ENCODE results near the gene CST2.
A peak's percentile ranks its signal among the peaks of the same experiment; 100 is the strongest.

CST2 gene

DNA sequence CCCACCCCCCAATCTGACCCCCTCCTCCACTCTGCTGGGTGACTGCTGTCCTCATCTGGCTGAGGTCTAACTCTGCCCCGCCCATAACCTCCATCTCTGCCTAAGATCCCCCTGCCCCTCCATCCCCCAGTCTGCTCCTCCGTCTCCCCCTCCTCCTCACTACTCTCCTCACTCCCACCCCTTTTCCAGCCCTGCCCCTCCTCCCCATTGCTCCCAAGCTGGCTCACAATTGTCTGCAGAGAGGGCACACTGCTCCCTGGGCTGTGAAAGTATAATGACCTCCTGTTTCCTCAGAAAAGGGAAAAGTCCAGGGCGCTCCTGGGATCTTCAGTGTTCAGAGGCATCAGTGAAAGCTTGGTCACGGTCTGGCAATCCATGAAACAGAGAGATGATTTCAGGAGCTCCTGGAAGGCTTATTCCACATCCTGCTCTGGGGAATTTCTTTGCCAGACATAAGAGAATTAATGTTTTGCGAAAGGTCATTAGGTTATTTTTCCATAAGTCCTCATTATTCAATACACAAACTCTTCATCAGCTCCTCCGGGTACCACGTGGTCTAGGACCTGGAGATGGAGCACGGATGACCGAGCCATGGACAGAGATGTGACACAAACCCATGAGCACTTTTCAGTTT, 31.6 kb upstream of the CST2 start:
- Histone ChIP-seq H2BK15ac (replicated peaks; ENCODE audit: low read depth) (no peak overlapping the region), H2BK5ac (ENCODE audit: low read length) (no peak overlapping the region), H3K4me2 (ENCODE audit: low read length) (no peak overlapping the region), H3K4ac (ENCODE audit: low read depth, low read length) (no peak overlapping the region), H3K79me1 (ENCODE audit: low read length) (no peaks in the 10 kb centered on the region), H2BK120ac (ENCODE audit: low read depth, low read length) (no peak overlapping the region), H3K4me1 (ENCODE audit: control insufficient read depth, low read depth, low read length) (no peaks in the 10 kb centered on the region), H3K4me3 (ENCODE audit: low read length) (no peak overlapping the region), H3K9ac (ENCODE audit: low read length) (no peak overlapping the region), H4K8ac (ENCODE audit: low read depth, low read length) (no peak overlapping the region), H4K5ac (ENCODE audit: low read length) (no peak overlapping the region), H3K18ac (ENCODE audit: low read length) (no peak overlapping the region), H3K36me3 (ENCODE audit: control insufficient read depth, insufficient read depth, low read length) (no peaks in the 10 kb centered on the region), H3K23ac (ENCODE audit: low read length) (no peak overlapping the region), H2AK5ac (ENCODE audit: low read length) (no peak overlapping the region), H3K27me3 (ENCODE audit: insufficient read depth, low read length, poor library complexity) (no peaks in the 10 kb centered on the region), H3K56ac (ENCODE audit: low read length) (peak overlapping the region; percentile 70), H3K79me2 (ENCODE audit: control insufficient read depth, insufficient read depth, low read length) (no peaks in the 10 kb centered on the region), H3K27ac (ENCODE audit: low read depth, low read length) (no peak overlapping the region)
- WGBS (ENCODE audit: extremely low coverage, insufficient coverage, low lambda C conversion rate): no CpG with 5 or more reads among the region's 9 CpGs
- peak; percentile 40 for DNase-seq

DNA sequence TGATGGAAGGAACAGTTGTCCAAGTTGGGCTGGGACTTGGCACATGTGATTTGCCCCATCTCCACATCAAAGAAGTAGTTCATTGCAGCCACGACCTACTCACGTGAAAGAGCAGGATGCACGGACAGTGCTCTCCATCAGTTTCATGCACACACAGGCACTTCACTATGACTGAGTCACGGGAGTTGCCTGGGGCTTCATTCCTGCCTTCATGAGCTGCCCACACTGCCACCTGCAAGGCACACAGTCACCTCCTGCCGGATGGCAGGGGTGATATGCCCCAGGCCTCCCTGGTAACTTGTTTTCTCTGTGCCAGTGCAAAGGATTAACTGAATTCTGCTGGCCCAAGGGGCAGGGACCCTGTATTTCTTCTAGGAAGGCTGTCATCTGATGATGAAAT, 30.2 kb upstream of the CST2 start:
- H3K56ac ChIP-seq (ENCODE audit: low read length): no peak overlapping the region
- no peak overlapping the region for H3K4me3 ChIP-seq (ENCODE audit: low read length)
- H3K79me1 ChIP-seq (ENCODE audit: low read length): no peaks in the 10 kb centered on the region
- no peak overlapping the region for H3K4me2 ChIP-seq (ENCODE audit: low read length)
- H2BK5ac ChIP-seq (ENCODE audit: low read length): no peak overlapping the region
- H3K23ac ChIP-seq (ENCODE audit: low read length): no peak overlapping the region
- no peak overlapping the region for H3K4ac ChIP-seq (ENCODE audit: low read depth, low read length)
- no peaks in the 10 kb centered on the region for H3K79me2 ChIP-seq (ENCODE audit: control insufficient read depth, insufficient read depth, low read length)
- DNase-seq: no peak
- H4K5ac ChIP-seq (ENCODE audit: low read length): no peak overlapping the region
- WGBS (ENCODE audit: extremely low coverage, insufficient coverage, low lambda C conversion rate): no CpG with 5 or more reads among the region's 5 CpGs
- no peak overlapping the region for H4K8ac ChIP-seq (ENCODE audit: low read depth, low read length)
- H3K18ac ChIP-seq (ENCODE audit: low read length): no peak overlapping the region
- H3K27ac ChIP-seq (ENCODE audit: low read depth, low read length): no peak overlapping the region
- H3K36me3 ChIP-seq (ENCODE audit: control insufficient read depth, insufficient read depth, low read length): no peaks in the 10 kb centered on the region
- no peaks in the 10 kb centered on the region for H3K27me3 ChIP-seq (ENCODE audit: insufficient read depth, low read length, poor library complexity)
- no peak overlapping the region for H3K9ac ChIP-seq (ENCODE audit: low read length)
- H3K4me1 ChIP-seq (ENCODE audit: control insufficient read depth, low read depth, low read length): no peaks in the 10 kb centered on the region
- no peak overlapping the region for H2BK120ac ChIP-seq (ENCODE audit: low read depth, low read length)
- no peak overlapping the region for H2BK15ac ChIP-seq (replicated peaks; ENCODE audit: low read depth)
- no peak overlapping the region for H2AK5ac ChIP-seq (ENCODE audit: low read length)

DNA sequence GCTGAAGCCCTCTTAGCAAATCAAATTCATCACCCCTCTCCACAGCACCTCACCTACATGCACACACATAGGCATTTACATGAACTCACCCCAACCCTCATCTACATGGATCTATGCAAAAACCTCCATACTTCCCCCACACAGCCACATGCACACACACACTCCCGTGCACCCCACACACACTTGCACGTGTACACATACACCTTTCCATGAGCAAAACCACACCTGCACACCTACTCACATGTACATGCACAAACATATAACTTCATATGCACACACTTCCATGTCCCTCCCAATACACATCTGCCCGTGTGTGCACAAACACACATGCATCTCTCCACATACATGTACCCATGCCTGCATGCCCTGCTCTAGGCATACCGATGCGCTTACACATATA, 29.7 kb upstream of the CST2 start:
- H4K8ac ChIP-seq (ENCODE audit: low read depth, low read length): no peak overlapping the region
- no peak for DNase-seq
- H3K79me2 ChIP-seq (ENCODE audit: control insufficient read depth, insufficient read depth, low read length): no peaks in the 10 kb centered on the region
- H3K36me3 ChIP-seq (ENCODE audit: control insufficient read depth, insufficient read depth, low read length): no peaks in the 10 kb centered on the region
- H3K23ac ChIP-seq (ENCODE audit: low read length): no peak overlapping the region
- H3K27me3 ChIP-seq (ENCODE audit: insufficient read depth, low read length, poor library complexity): no peaks in the 10 kb centered on the region
- H4K5ac ChIP-seq (ENCODE audit: low read length): no peak overlapping the region
- H3K79me1 ChIP-seq (ENCODE audit: low read length): no peaks in the 10 kb centered on the region
- H3K4me2 ChIP-seq (ENCODE audit: low read length): no peak overlapping the region
- no peak overlapping the region for H2BK5ac ChIP-seq (ENCODE audit: low read length)
- no CpG with 5 or more reads among the region's 5 CpGs for WGBS (ENCODE audit: extremely low coverage, insufficient coverage, low lambda C conversion rate)
- no peak overlapping the region for H3K4ac ChIP-seq (ENCODE audit: low read depth, low read length)
- no peak overlapping the region for H3K18ac ChIP-seq (ENCODE audit: low read length)
- no peaks in the 10 kb centered on the region for H3K4me1 ChIP-seq (ENCODE audit: control insufficient read depth, low read depth, low read length)
- H3K4me3 ChIP-seq (ENCODE audit: low read length): no peak overlapping the region
- no peak overlapping the region for H3K56ac ChIP-seq (ENCODE audit: low read length)
- no peak overlapping the region for H3K9ac ChIP-seq (ENCODE audit: low read length)
- no peak overlapping the region for H2BK120ac ChIP-seq (ENCODE audit: low read depth, low read length)
- H2BK15ac ChIP-seq (replicated peaks; ENCODE audit: low read depth): no peak overlapping the region
- no peak overlapping the region for H2AK5ac ChIP-seq (ENCODE audit: low read length)
- no peak overlapping the region for H3K27ac ChIP-seq (ENCODE audit: low read depth, low read length)

DNA sequence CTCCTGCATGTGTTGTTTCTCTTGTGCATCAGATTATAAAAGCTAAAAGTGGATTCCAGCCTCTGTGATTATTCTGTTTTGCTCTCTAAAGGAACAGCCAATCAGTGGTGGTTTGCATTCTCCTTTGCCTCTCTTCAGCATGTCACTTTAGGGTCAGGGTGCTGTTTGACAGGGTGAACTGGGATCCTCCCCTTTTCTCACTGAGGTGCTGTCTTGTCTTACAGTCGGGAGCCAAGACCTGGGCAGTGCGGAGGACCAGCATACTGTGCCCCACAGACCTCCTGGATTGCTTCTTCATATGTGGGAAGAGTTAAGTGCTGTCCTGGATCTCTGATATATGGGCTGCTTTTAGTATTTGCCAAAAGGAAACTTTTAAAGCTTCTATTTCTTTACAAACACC, 15.2 kb upstream of the CST2 start:
- Histone ChIP-seq H3K4ac (ENCODE audit: low read depth, low read length) (no peak overlapping the region), H3K79me2 (ENCODE audit: control insufficient read depth, insufficient read depth, low read length) (no peaks in the 10 kb centered on the region), H3K27ac (ENCODE audit: low read depth, low read length) (no peak overlapping the region), H3K4me1 (ENCODE audit: control insufficient read depth, low read depth, low read length) (no peaks in the 10 kb centered on the region), H3K36me3 (ENCODE audit: control insufficient read depth, insufficient read depth, low read length) (no peaks in the 10 kb centered on the region), H4K5ac (ENCODE audit: low read length) (no peak overlapping the region), H3K23ac (ENCODE audit: low read length) (no peak overlapping the region), H3K4me3 (ENCODE audit: low read length) (no peak overlapping the region), H3K18ac (ENCODE audit: low read length) (no peak overlapping the region), H4K8ac (ENCODE audit: low read depth, low read length) (no peak overlapping the region), H2BK5ac (ENCODE audit: low read length) (no peak overlapping the region), H2AK5ac (ENCODE audit: low read length) (no peak overlapping the region), H3K27me3 (ENCODE audit: insufficient read depth, low read length, poor library complexity) (no peaks in the 10 kb centered on the region), H3K4me2 (ENCODE audit: low read length) (no peak overlapping the region), H2BK120ac (ENCODE audit: low read depth, low read length) (no peak overlapping the region), H3K56ac (ENCODE audit: low read length) (no peak overlapping the region), H3K79me1 (ENCODE audit: low read length) (no peaks in the 10 kb centered on the region), H2BK15ac (replicated peaks; ENCODE audit: low read depth) (no peak overlapping the region), H3K9ac (ENCODE audit: low read length) (no peak overlapping the region)
- WGBS (ENCODE audit: extremely low coverage, insufficient coverage, low lambda C conversion rate): no CpG with 5 or more reads among the region's 2 CpGs
- no peak for DNase-seq

GRCh38 chr20:23835716-23836115, 9.2 kb upstream of the CST2 start:
- no peak overlapping the region for H2BK15ac ChIP-seq (replicated peaks; ENCODE audit: low read depth)
- no peak for DNase-seq

More at GRCh38 chr20:23835716-23836115, 9.2 kb upstream of the CST2 start:
- H3K36me3 ChIP-seq (ENCODE audit: control insufficient read depth, insufficient read depth, low read length): no peaks in the 10 kb centered on the region
- H3K4me1 ChIP-seq (ENCODE audit: control insufficient read depth, low read depth, low read length): no peaks in the 10 kb centered on the region
- no peaks in the 10 kb centered on the region for H3K27me3 ChIP-seq (ENCODE audit: insufficient read depth, low read length, poor library complexity)
- H3K27ac ChIP-seq (ENCODE audit: low read depth, low read length): no peak overlapping the region
- no peak overlapping the region for H3K9ac ChIP-seq (ENCODE audit: low read length)
- no peaks in the 10 kb centered on the region for H3K79me2 ChIP-seq (ENCODE audit: control insufficient read depth, insufficient read depth, low read length)
- no CpG with 5 or more reads among the region's 4 CpGs for WGBS (ENCODE audit: extremely low coverage, insufficient coverage, low lambda C conversion rate)
- H3K56ac ChIP-seq (ENCODE audit: low read length): no peak overlapping the region
- no peak overlapping the region for H4K5ac ChIP-seq (ENCODE audit: low read length)
- no peaks in the 10 kb centered on the region for H3K79me1 ChIP-seq (ENCODE audit: low read length)
- H3K4me3 ChIP-seq (ENCODE audit: low read length): no peak overlapping the region
- H2AK5ac ChIP-seq (ENCODE audit: low read length): no peak overlapping the region
- no peak overlapping the region for H3K4me2 ChIP-seq (ENCODE audit: low read length)
- no peak overlapping the region for H3K18ac ChIP-seq (ENCODE audit: low read length)
- no peak overlapping the region for H4K8ac ChIP-seq (ENCODE audit: low read depth, low read length)
- no peak overlapping the region for H3K4ac ChIP-seq (ENCODE audit: low read depth, low read length)
- no peak overlapping the region for H3K23ac ChIP-seq (ENCODE audit: low read length)
- no peak overlapping the region for H2BK120ac ChIP-seq (ENCODE audit: low read depth, low read length)
- H2BK5ac ChIP-seq (ENCODE audit: low read length): no peak overlapping the region

All from mesendoderm (in vitro differentiated cells).